Fibroblast of pulmonary artery (primary cell): ENCODE measurements around the gene CADM1.

Experiments used
- DNase-seq: peaks from one replicate; pipeline ENCODE4 v3.0.0-alpha.2; 2010; ENCODE audit warnings: low read depth
- H3K4me3 ChIP-seq: replicated peaks from 2 replicates; pipeline ENCODE4 v1.5.1; 2011; ENCODE audit warnings: low read depth, mild to moderate bottlenecking, control low read depth, low read length, moderate library complexity
- TF ChIP-seq, protein P1 (sequence below): IDR thresholded peaks from 2 replicates; pipeline ENCODE4 v1.5.1; 2011; ENCODE audit warnings: mild to moderate bottlenecking, control low read depth, low read length, inconsistent platforms; ENCODE audit errors: missing control alignments

CADM1 gene

DNA sequence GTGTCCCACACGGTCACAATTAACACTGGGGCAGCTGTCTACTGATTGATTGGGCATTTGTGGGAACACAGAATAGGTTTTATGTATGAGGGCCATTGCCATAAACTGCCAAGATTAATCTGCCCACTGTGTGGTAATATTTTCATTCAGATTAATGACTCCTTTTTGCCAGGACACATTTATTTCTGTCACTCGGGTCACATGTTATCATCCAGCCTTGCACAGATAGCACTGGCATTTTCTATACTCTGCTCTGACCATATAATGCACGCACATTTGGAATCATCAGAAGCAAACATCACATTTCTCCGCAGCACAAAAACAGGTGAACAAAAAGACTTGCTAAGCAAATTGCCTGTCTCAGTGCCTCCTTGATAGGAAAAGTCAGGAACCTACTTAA is 138.3 kb downstream of the CADM1 start:
- TF ChIP-seq, protein P1, sequence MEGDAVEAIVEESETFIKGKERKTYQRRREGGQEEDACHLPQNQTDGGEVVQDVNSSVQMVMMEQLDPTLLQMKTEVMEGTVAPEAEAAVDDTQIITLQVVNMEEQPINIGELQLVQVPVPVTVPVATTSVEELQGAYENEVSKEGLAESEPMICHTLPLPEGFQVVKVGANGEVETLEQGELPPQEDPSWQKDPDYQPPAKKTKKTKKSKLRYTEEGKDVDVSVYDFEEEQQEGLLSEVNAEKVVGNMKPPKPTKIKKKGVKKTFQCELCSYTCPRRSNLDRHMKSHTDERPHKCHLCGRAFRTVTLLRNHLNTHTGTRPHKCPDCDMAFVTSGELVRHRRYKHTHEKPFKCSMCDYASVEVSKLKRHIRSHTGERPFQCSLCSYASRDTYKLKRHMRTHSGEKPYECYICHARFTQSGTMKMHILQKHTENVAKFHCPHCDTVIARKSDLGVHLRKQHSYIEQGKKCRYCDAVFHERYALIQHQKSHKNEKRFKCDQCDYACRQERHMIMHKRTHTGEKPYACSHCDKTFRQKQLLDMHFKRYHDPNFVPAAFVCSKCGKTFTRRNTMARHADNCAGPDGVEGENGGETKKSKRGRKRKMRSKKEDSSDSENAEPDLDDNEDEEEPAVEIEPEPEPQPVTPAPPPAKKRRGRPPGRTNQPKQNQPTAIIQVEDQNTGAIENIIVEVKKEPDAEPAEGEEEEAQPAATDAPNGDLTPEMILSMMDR = no peak
- DNase-seq = no peak
- H3K4me3 ChIP-seq = no peak overlapping the region

DNA sequence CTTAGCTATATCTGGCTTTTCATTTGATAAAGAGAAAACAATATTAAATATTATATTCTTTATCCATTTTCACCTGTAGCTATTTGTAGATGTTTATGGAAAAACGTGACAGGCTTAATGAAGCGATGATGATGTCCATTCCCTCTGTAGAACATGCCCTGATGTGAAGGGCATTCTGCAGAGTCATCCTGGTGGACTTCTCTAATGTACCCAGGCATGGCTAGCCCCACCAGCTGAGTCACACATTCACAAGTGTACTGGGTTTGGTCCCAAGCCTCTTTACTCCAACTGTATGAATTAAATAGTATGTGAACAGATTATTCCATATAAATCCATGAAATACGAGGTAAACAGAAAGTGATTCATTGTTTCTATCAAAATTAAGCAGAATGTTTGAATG is 139.3 kb downstream of the CADM1 start:
- DNase-seq = no peak
- TF ChIP-seq, protein P1 = no peak
- H3K4me3 ChIP-seq = no peak overlapping the region

GRCh38 chr11:115363921-115364320 is 140.3 kb downstream of the CADM1 start:
- no peak overlapping the region for H3K4me3 ChIP-seq
- TF ChIP-seq, protein P1 = no peak
- DNase-seq = no peak

GRCh38 chr11:115363426-115363825 is 140.8 kb downstream of the CADM1 start:
- TF ChIP-seq, protein P1 = no peak
- no peak for DNase-seq
- no peak overlapping the region for H3K4me3 ChIP-seq

GRCh38 chr11:115362997-115363396 is 141.2 kb downstream of the CADM1 start:
- no peak for DNase-seq
- no peak overlapping the region for H3K4me3 ChIP-seq
- TF ChIP-seq, protein P1 = no peak

DNA sequence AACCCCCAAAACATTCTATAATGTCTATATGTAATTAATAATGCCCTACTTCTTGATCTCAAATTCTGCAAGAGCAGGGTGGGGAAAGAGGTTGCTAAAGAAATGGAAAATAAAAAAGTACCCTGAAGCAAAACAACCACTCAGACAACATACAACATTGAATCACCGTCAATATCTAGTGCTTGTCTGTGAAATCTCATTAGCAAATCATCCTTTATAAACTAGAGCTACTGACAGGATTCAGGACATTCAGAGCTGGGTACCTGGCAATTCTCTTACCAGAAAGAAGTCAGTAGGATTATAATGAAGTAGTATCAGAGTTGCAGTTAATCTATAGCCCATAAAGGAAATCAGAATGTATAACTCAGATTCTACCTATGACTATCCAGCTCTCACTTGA is 143.2 kb downstream of the CADM1 start:
- no peak overlapping the region for H3K4me3 ChIP-seq

DNA sequence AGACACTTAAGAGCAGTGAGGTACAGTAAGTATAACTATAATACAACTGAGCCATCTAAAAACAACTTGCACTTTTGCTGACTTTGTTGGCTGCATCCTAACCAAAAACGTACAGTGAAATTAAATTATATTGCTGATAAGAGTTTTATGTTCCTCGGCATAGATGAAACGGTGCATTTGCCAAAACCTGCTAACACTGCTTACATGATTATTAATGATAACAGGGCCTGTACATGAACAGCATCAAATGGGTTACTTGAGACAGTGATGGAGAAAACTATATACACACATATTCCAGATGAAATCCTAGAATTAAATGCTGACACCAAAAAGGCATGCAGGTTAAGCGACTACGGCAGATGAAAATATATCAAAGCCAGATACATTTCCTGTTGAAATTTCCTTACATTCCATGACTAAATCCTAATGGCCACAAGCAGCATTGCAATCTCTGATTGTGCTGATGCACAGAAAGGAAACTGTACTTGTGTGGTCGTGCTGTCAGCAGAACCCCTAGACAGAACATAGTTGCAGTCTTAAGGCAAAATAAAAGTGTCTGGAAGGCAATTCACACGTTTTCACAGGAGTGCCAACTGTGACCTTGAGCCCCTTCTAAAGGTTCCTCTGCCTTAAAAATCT is 143.9 kb downstream of the CADM1 start:
- TF ChIP-seq, protein P1 = no peak
- no peak overlapping the region for H3K4me3 ChIP-seq
- DNase-seq = no peak

More for the DNA sequence above, 143.2 kb downstream of the CADM1 start:
- TF ChIP-seq, protein P1 = no peak
- DNase-seq = no peak
